Measurements from ENCODE around the gene ZNG1C. TPM values are rescaled to one million over a fixed set of nuclear protein-coding genes. Genes with fewer than 3 reads are reported as not detected.
"Not testable (repeated sequence)": the region's sequence is repeated elsewhere in the genome, so short reads cannot be mapped to it uniquely, and the experiment has no call there.

Gene ZNG1C
- total RNA-seq, 2 donors from 2014 or later, result 10.2 to 35.7 TPM

- not testable (repeated sequence) for ATAC-seq (ENCODE audit: insufficient number of reproducible peaks, low FRiP score, low read depth); H3K36me3 ChIP-seq; DNase-seq (ENCODE audit: low spot score); H3K4me1 ChIP-seq (ENCODE audit: control insufficient read depth in 1 of 2, low read depth in 2 of 2); H3K9me3 ChIP-seq; H3K4me3 ChIP-seq; H3K27me3 ChIP-seq (replicated peaks; ENCODE audit: insufficient read depth); H3K27ac ChIP-seq
These were observed 82.0 kb downstream of the ZNG1C start for GRCh38 chr9:68323749-68324148.

- not testable (repeated sequence) for DNase-seq (ENCODE audit: low spot score)
These were observed 82.7 kb downstream of the ZNG1C start for GRCh38 chr9:68324518-68324917.

DNA sequence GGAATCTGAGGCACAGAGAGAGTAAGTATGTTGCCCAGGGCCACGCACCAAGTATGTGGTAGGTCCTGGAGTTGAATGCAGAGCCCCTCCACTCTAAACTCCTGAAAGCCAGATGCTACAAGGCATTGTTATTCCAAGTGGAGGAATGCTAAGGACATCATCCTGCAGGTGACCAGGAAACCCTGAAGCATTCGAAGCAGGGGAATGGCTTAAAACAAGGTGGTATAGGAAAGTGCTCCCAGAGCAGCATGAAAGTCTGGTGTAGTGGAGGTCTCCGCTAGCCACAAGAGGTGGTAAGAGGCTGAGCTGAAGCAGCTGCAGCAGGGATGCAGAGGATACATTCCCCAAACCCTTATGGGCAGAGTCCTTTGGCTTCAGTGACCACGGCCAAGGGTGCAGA, 87.3 kb downstream of the ZNG1C start:
- not testable (repeated sequence) for H3K36me3 ChIP-seq; H3K27me3 ChIP-seq (replicated peaks; ENCODE audit: insufficient read depth); H3K9me3 ChIP-seq; H3K27ac ChIP-seq; ATAC-seq (ENCODE audit: insufficient number of reproducible peaks, low FRiP score, low read depth); DNase-seq (ENCODE audit: low spot score); H3K4me3 ChIP-seq; H3K4me1 ChIP-seq (ENCODE audit: control insufficient read depth in 1 of 2, low read depth in 2 of 2)

More at GRCh38 chr9:68324518-68324917, 82.7 kb downstream of the ZNG1C start:
- not testable (repeated sequence) for H3K4me1 ChIP-seq (ENCODE audit: control insufficient read depth in 1 of 2, low read depth in 2 of 2); H3K27ac ChIP-seq; H3K4me3 ChIP-seq; H3K27me3 ChIP-seq (replicated peaks; ENCODE audit: insufficient read depth); H3K36me3 ChIP-seq; ATAC-seq (ENCODE audit: insufficient number of reproducible peaks, low FRiP score, low read depth); H3K9me3 ChIP-seq

DNA sequence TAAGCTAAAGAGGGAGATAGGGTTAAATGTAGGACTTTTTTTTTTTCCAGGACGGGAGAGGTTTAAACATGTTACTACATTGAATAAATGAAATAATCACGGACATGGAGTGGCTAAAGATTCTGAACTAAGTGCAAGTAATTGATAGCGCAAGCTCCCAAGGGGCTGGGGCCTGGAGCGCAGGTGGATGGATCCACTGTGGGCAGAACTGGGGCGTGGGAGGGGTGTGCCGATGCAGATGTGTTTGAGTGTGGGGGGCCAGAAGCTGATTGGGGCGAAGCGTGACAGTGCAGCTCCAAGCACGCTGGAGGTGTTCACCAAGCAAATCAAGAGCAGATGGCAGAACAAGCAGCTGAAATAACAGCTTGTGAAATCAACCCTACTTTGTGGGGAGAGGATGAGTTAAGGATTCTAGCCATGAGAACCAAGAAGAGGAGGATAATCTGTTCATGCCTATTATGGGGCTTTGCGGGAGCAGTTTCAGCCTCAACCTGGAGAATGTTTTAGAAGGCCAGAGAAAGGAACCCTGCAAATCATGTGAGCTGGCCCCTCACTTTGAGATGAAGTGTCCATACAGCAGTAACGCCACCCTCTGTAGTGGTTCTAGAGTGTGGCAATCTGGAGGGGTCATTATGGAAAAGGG, 88.9 kb downstream of the ZNG1C start:
- not testable (repeated sequence) for H3K27me3 ChIP-seq (replicated peaks; ENCODE audit: insufficient read depth); H3K36me3 ChIP-seq; H3K4me1 ChIP-seq (ENCODE audit: control insufficient read depth in 1 of 2, low read depth in 2 of 2); H3K9me3 ChIP-seq; ATAC-seq (ENCODE audit: insufficient number of reproducible peaks, low FRiP score, low read depth); H3K4me3 ChIP-seq; H3K27ac ChIP-seq; DNase-seq (ENCODE audit: low spot score)

GRCh38 chr9:68332122-68332521, 90.3 kb downstream of the ZNG1C start:
- H3K27ac ChIP-seq; DNase-seq (ENCODE audit: low spot score); H3K4me3 ChIP-seq; H3K4me1 ChIP-seq (ENCODE audit: control insufficient read depth in 1 of 2, low read depth in 2 of 2); ATAC-seq (ENCODE audit: insufficient number of reproducible peaks, low FRiP score, low read depth); H3K36me3 ChIP-seq; H3K9me3 ChIP-seq; H3K27me3 ChIP-seq (replicated peaks; ENCODE audit: insufficient read depth): not testable (repeated sequence)

- not testable (repeated sequence) for H3K36me3 ChIP-seq; DNase-seq (ENCODE audit: low spot score); H3K27me3 ChIP-seq (replicated peaks; ENCODE audit: insufficient read depth); ATAC-seq (ENCODE audit: insufficient number of reproducible peaks, low FRiP score, low read depth); H3K4me3 ChIP-seq; H3K27ac ChIP-seq; H3K9me3 ChIP-seq; H3K4me1 ChIP-seq (ENCODE audit: control insufficient read depth in 1 of 2, low read depth in 2 of 2)
These were observed 94.2 kb downstream of the ZNG1C start for GRCh38 chr9:68335935-68336334.

DNA sequence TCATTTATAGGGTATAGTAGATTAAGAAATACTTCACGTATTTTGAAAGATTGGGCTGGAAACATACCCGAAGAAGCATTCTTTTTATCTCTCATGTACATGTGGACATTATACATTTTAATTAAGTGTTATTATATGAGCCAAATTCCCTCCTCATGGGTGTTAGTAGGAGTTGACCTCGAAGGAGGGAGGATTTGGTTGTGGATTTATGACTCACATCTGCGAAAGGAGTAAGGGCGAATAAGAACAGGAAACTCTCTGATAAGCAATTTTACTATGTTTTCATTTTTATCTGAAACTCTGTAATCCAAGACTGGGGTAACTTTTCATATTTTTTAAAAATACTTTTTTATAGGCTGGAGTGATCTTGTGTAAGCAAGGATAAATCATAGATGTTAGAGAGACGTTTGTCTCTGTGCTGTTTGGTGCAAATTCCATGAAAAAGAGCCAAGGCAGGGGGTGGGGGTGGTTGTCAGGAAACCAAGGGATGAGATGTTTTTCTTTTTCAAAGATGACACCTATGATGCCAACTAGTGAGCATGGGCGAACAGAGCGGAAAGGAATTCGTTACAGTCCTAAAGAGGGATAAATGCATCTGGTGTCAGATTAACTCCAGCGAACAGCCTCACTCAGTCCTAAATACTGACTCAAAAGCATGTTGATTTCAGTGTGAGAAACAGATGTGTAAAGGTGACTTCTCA, 95.0 kb downstream of the ZNG1C start:
- not testable (repeated sequence) for H3K4me3 ChIP-seq; H3K9me3 ChIP-seq; H3K27me3 ChIP-seq (replicated peaks; ENCODE audit: insufficient read depth); H3K27ac ChIP-seq; DNase-seq (ENCODE audit: low spot score); ATAC-seq (ENCODE audit: insufficient number of reproducible peaks, low FRiP score, low read depth); H3K4me1 ChIP-seq (ENCODE audit: control insufficient read depth in 1 of 2, low read depth in 2 of 2); H3K36me3 ChIP-seq

DNA sequence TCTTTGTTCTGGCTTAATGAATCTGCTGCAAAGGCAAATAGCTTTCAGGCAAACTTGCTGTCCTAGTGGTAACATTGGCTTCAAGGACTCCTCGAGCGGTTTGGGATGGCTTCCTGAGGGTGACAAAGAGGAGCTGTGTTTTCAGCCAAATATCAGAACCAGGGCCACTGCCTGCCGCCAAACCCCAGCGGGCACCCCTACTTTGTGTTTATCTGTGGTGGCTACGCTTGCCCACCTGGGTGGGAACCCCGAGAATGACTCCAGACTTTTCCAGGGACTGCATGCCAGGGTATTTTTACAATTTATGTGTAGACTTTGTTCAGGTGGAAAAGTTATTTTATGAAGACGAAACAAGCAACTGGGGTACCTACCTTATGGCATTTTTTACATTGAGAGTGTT, 96.2 kb downstream of the ZNG1C start:
- H3K27me3 ChIP-seq (replicated peaks; ENCODE audit: insufficient read depth); DNase-seq (ENCODE audit: low spot score); ATAC-seq (ENCODE audit: insufficient number of reproducible peaks, low FRiP score, low read depth); H3K27ac ChIP-seq; H3K4me1 ChIP-seq (ENCODE audit: control insufficient read depth in 1 of 2, low read depth in 2 of 2); H3K9me3 ChIP-seq; H3K4me3 ChIP-seq; H3K36me3 ChIP-seq: not testable (repeated sequence)

DNA sequence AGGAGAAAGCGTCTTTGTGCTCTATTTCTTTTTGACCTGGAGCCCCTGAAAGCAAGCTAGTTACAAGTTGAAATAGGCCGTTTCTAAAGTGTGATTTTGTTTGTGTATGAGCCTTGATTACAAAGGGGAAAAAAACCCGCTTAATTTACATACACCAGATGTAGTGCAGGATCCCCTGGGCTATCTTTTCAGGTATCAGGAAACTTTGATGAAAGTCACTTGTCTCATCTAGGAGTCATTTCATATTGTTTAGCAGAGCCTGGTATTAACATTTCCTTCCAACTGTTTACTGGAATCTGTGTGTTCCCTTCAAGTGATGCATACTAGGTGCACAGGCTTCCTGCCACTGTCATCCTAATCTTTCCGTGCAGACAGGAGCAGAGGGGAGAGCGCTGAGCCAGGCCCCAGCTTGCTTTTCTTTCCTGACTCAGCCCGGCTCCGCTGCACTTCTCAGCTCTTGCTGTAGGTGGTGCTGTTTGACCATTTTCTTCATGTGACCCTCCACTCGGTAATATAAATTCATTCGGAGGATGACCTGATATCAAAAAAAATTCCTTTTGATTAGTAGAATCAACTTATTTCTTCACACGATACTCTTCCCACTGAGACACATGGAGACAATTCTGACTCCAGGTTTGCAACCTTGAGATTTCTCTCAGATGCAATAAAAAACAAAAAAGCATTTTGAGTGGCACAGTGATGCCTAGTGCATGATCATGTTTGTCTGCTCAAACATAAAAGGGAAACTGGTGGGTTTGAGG, 100.7 kb downstream of the ZNG1C start:
- ATAC-seq (ENCODE audit: insufficient number of reproducible peaks, low FRiP score, low read depth), result peak; percentile 66
- H3K4me3 ChIP-seq; H3K36me3 ChIP-seq; DNase-seq (ENCODE audit: low spot score); H3K27me3 ChIP-seq (replicated peaks; ENCODE audit: insufficient read depth); H3K27ac ChIP-seq; H3K9me3 ChIP-seq; H3K4me1 ChIP-seq (ENCODE audit: control insufficient read depth in 1 of 2, low read depth in 2 of 2): not testable (repeated sequence)
- TF ChIP-seq CTCF (IDR thresholded peaks at IDR 0.05), result peak; percentile 32

- not testable (repeated sequence) for H3K27me3 ChIP-seq (replicated peaks; ENCODE audit: insufficient read depth); H3K27ac ChIP-seq; H3K4me3 ChIP-seq; ATAC-seq (ENCODE audit: insufficient number of reproducible peaks, low FRiP score, low read depth); H3K4me1 ChIP-seq (ENCODE audit: control insufficient read depth in 1 of 2, low read depth in 2 of 2); H3K9me3 ChIP-seq; H3K36me3 ChIP-seq; DNase-seq (ENCODE audit: low spot score)
These were observed 101.5 kb downstream of the ZNG1C start for GRCh38 chr9:68343242-68343641.

- ATAC-seq (ENCODE audit: insufficient number of reproducible peaks, low FRiP score, low read depth); H3K4me3 ChIP-seq; H3K27ac ChIP-seq: not testable (repeated sequence)
These were observed 102.2 kb downstream of the ZNG1C start for GRCh38 chr9:68343992-68344391.

More at GRCh38 chr9:68343992-68344391, 102.2 kb downstream of the ZNG1C start:
- not testable (repeated sequence) for DNase-seq (ENCODE audit: low spot score); H3K27me3 ChIP-seq (replicated peaks; ENCODE audit: insufficient read depth); H3K36me3 ChIP-seq; H3K4me1 ChIP-seq (ENCODE audit: control insufficient read depth in 1 of 2, low read depth in 2 of 2); H3K9me3 ChIP-seq
